ENCODE results near the gene VDR. TPM values are rescaled to one million over a fixed set of nuclear protein-coding genes. Genes with fewer than 3 reads are reported as not detected.
A peak's percentile ranks its signal among the peaks of the same experiment; 100 is the strongest.

VDR gene
- total RNA-seq, 4 donors from 2014 or later, result 62.3 to 191 (median 117) TPM

DNA sequence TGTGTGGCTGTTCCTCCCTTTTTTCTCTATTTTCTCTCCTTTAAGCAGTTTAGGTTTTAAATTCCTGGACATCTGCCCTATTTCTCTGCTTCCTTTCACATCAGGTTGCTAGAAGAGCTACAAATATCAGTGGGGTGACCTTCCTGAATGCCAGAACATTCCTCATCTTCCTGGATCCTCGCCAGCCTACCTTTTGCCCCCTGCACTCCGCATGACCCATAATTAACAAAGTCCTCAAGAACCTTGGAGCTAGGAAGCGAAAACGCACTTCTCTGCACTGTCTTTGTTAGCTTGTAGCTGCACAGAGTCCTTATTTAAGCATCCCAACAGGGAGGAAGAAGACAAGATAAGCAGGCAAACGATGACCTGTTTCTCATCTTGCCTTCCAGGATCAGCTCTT is 30.5 kb downstream of the VDR start:
- no peaks in the 10 kb centered on the region for H3K27me3 ChIP-seq
- no peaks in the 10 kb centered on the region for H3K36me3 ChIP-seq
- H3K9me3 ChIP-seq, result no peaks in the 10 kb centered on the region
- H3K27ac ChIP-seq, result no peak overlapping the region
- in situ Hi-C loops (cut with MboI; ENCODE audit: low pct_ligation_motif_present in 1 of 4, low pct_unique_long_range_greater_than_20kb in 1 of 4, low sequenced_read_pairs in 3 of 4) (loop anchor here in 1 of 4 donors (25.0 kb wide), 1 partner anchor 288 kb away; the partner anchor contains the start of gene ASB8), intact Hi-C loops (cut with DNase I; ENCODE audit: low total_unique reads) (no loop called here)
- WGBS, 2 donors (ENCODE audit: low coverage in 1 of 2), result 87 to 90% methylated on average over 2 to 5 of the region's 5 CpGs
- no peak overlapping the region for H3K4me3 ChIP-seq
- DNase-seq, result no peak
- no peak for TF ChIP-seq CTCF (IDR thresholded peaks at IDR 0.05)
- TF ChIP-seq POLR2AphosphoS5 (IDR thresholded peaks at IDR 0.05), result no peak
- TF ChIP-seq EP300 (IDR thresholded peaks at IDR 0.05; ENCODE audit: low read depth), result no peak
- no peak for TF ChIP-seq POLR2A (IDR thresholded peaks at IDR 0.05)
- H3K4me1 ChIP-seq, result peaks cover 0 to 16% (median 12%) of the 10 kb centered on the region in 4 donors

DNA sequence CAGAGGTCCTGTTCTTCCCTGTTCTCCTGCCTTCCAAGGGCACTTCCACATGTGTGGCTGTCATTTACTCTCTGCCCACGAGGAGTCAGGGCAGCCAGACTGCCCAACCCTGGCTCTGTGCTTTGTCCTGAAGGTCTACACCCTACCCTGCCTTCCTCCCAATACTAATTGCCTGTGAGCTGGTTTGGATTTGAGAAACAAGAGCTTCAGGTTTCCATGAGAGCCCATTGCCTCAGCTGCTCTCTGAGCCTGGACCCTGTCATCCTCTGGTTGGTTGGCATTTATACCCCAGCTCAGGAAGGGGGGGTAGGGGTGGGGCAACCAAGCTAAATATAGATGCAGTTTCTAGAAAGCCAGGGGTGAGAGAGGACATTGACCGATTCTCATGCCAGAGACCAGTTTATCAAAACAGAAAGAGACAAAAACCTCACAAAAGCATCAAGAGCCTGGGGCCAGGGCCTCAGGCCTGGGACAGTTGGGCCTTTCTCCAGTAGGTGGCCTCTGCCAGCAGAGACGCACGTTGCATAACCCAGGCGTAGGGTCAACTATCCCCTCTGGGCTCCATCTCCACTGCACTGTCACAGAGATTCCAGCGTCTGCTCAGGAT is 34.5 kb downstream of the VDR start:
- Histone ChIP-seq H3K36me3 (no peaks in the 10 kb centered on the region), H3K9me3 (no peaks in the 10 kb centered on the region), H3K4me1 (peaks cover 0 to 16% (median 12%) of the 10 kb centered on the region in 4 donors), H3K27me3 (no peaks in the 10 kb centered on the region), H3K4me3 (no peak overlapping the region), H3K27ac (peak overlapping the region; percentile 10 to 71 (median 38))
- 48% methylated on average over 6 of the region's 6 CpGs; no CpG with 5 or more reads in 1 of the 2 donors for WGBS, 2 donors (ENCODE audit: low coverage in 1 of 2)
- intact Hi-C loops (cut with DNase I; ENCODE audit: low total_unique reads), result no loop called here
- in situ Hi-C loops (cut with MboI; ENCODE audit: low pct_ligation_motif_present in 1 of 4, low pct_unique_long_range_greater_than_20kb in 1 of 4, low sequenced_read_pairs in 3 of 4), result loop anchor here in 1 of 4 donors (25.0 kb wide), 1 partner anchor 292 kb away; the partner anchor contains the start of gene ASB8
- TF ChIP-seq POLR2A (IDR thresholded peaks at IDR 0.05) (no peak), EP300 (IDR thresholded peaks at IDR 0.05; ENCODE audit: low read depth) (no peak), CTCF (IDR thresholded peaks at IDR 0.05) (peak; percentile 10 to 45 (median 38)), POLR2AphosphoS5 (IDR thresholded peaks at IDR 0.05) (no peak)
- DNase-seq, result peak; percentile 62

DNA sequence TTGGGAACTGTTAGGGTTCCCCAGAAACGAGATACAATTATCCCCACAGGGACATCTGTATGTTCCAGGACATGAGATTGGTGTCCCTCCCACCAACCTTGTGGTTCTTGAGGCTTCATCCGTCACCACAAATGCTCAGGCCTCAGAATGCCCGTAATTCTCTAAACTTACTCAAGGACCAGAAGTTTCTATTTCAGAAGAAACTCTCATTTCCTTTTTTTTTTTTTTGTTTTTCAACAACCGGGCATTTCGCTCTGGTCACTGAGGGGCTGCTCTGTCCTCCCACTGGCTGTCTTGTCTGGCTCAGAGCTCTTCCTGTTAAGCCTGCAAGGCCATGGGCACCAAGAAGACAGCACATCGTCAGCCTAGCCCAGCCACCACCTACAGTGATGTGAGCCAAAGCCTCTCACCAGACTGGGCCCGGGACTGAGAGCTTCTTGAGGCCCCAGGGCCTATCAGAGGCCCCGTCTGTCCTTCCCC is 36.2 kb downstream of the VDR start:
- intact Hi-C loops (cut with DNase I; ENCODE audit: low total_unique reads), result no loop called here

More for the DNA sequence above, 36.2 kb downstream of the VDR start:
- Histone ChIP-seq H3K4me1 (peaks cover 0 to 16% (median 12%) of the 10 kb centered on the region in 4 donors), H3K4me3 (no peak overlapping the region), H3K36me3 (no peaks in the 10 kb centered on the region), H3K9me3 (no peaks in the 10 kb centered on the region), H3K27ac (peak overlapping the region in 3 of 4 donors; percentile 22 to 57 (median 40)), H3K27me3 (no peaks in the 10 kb centered on the region)
- 67 to 70% methylated on average over 2 to 8 of the region's 8 CpGs for WGBS, 2 donors (ENCODE audit: low coverage in 1 of 2)
- no peak for TF ChIP-seq CTCF (IDR thresholded peaks at IDR 0.05)
- no peak for TF ChIP-seq POLR2AphosphoS5 (IDR thresholded peaks at IDR 0.05)
- no peak for TF ChIP-seq EP300 (IDR thresholded peaks at IDR 0.05; ENCODE audit: low read depth)
- no peak for TF ChIP-seq POLR2A (IDR thresholded peaks at IDR 0.05)
- in situ Hi-C loops (cut with MboI; ENCODE audit: low pct_ligation_motif_present in 1 of 4, low pct_unique_long_range_greater_than_20kb in 1 of 4, low sequenced_read_pairs in 3 of 4), result loop anchor here in 1 of 4 donors (25.0 kb wide), 1 partner anchor 294 kb away; the partner anchor contains the start of gene ASB8
- peak; percentile 48 for DNase-seq

Measured in transverse colon (tissue), 4 donors.